Skeletal muscle cell (primary cell): ENCODE results near the gene DMAP1.

Experiments used
- DNase-seq: peaks from one replicate; pipeline ENCODE4 v3.0.0-alpha.2; 2010; ENCODE audit warnings: low read depth
- H3K4me3 ChIP-seq: 2 replicates; pipeline ENCODE4 v1.5.1; 2011; ENCODE audit warnings: low read depth, mild to moderate bottlenecking, control low read depth, low read length, moderate library complexity

DMAP1 gene

DNA sequence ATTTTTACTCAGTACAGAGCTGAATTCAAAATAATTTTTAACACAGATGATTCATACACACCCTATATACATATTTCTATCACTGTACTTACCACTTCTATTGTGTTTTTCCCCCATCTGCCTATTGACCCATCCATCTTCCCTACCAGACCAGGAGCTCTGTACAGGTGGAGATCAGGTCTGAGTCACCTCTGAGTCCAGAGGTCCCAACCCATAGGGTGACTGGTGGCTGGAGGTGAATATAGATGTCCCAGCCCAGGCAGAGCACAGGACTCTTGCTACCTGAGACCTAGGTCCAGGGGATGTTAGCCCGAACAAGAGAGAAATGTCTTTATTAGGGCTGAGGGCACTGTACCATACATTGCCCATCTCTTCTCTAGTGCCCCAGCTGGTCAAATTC lies 54.8 kb downstream of the DMAP1 start:
- no peak overlapping the region for H3K4me3 ChIP-seq

More for the DNA sequence above, 54.8 kb downstream of the DMAP1 start:
- no peak for DNase-seq
